A673 (cell line): ENCODE data around the gene RFC2. TPM values are rescaled to one million over a fixed set of nuclear protein-coding genes. Genes with fewer than 3 reads are reported as not detected.
"Not testable (repeated sequence)": the region's sequence is repeated elsewhere in the genome, so short reads cannot be mapped to it uniquely, and the experiment has no call there.

Source experiments
- BruUV-seq: library from RNA; stranded (reverse); fragments of 400-500 nt; replicated peaks from 2 replicates; lab custom pipeline; 2021; lab: Mats Ljungman, UMichigan
- CTCF ChIA-PET: fragments of 300-600 bp; sonication (Branson Sonifier 250); formaldehyde crosslinking; loops from one replicate; lab custom pipeline; 2022; ENCODE audit warnings: antibody characterized with exemption; lab: Charles Lee
- POLR2A ChIA-PET: fragments of 300-600 bp; sonication (Branson Sonifier 250); formaldehyde crosslinking; loops from one replicate; lab custom pipeline; 2022; ENCODE audit warnings: antibody characterized with exemption; ENCODE audit not compliant: low non-redundant PET; lab: Charles Lee
- DNase-seq: peaks from one replicate; pipeline ENCODE4 v3.0.0-alpha.2; 2015; ENCODE audit warnings: low spot score
- H3K27ac ChIP-seq: fragments of 200-600 bp; sonication (generic); 2 replicates; pipeline ENCODE4 v1.5.1; 2016; ENCODE audit warnings: mixed run types, low read depth, mild to moderate bottlenecking, mixed read lengths, antibody characterized with exemption, low read length; ENCODE audit not compliant: poor library complexity, severe bottlenecking
- H3K27me3 ChIP-seq: fragments of 200-600 bp; sonication (generic); replicated peaks from 2 replicates; pipeline ENCODE4 v1.6.1; 2017; ENCODE audit warnings: mixed run types, low read depth, mild to moderate bottlenecking, mixed read lengths, antibody characterized with exemption, low read length; ENCODE audit not compliant: insufficient read depth, poor library complexity
- H3K36me3 ChIP-seq: fragments of 200-600 bp; sonication (generic); 2 replicates; pipeline ENCODE4 v1.6.1; 2016; ENCODE audit warnings: mixed run types, mild to moderate bottlenecking, mixed read lengths, antibody characterized with exemption, low read length; ENCODE audit not compliant: insufficient read depth, poor library complexity, severe bottlenecking
- H3K4me1 ChIP-seq: fragments of 200-600 bp; sonication (generic); 2 replicates; pipeline ENCODE4 v1.6.1; 2017; ENCODE audit warnings: mixed run types, mild to moderate bottlenecking, mixed read lengths, antibody characterized with exemption, low read length; ENCODE audit not compliant: insufficient read depth, poor library complexity, severe bottlenecking
- H3K4me3 ChIP-seq: fragments of 200-600 bp; sonication (generic); 2 replicates; pipeline ENCODE4 v1.5.1; 2016; ENCODE audit warnings: low read depth, mixed run types, mild to moderate bottlenecking, mixed read lengths, low read length; ENCODE audit not compliant: poor library complexity, severe bottlenecking
- H3K9me3 ChIP-seq: fragments of 200-600 bp; sonication (generic); 2 replicates; pipeline ENCODE4 v1.6.1; 2016; ENCODE audit warnings: mixed run types, low read depth, mild to moderate bottlenecking, mixed read lengths, antibody characterized with exemption, low read length; ENCODE audit not compliant: poor library complexity, severe bottlenecking
- EZH2 ChIP-seq: fragments of 200-600 bp; sonication (generic); IDR thresholded peaks from 2 replicates; pipeline ENCODE4 v1.6.1; 2017; ENCODE audit warnings: borderline replicate concordance, low read depth, mild to moderate bottlenecking, mixed read lengths, antibody characterized with exemption, low read length; ENCODE audit not compliant: poor library complexity, severe bottlenecking
- intact Hi-C: fragments of 100-400 bp; cut with micrococcal nuclease; formaldehyde crosslinking; loops from one replicate; pipeline ENCODE4 v1.10.0; 2022; ENCODE audit not compliant: unreplicated experiment
- total RNA-seq: library from RNA; stranded (reverse); gene quantifications from 2 replicates; pipeline ENCODE4 v1.2.3, GENCODE V29; 2021
- TF ChIP-seq, protein P1 (sequence below): fragments of 300-800, 200-600 bp; sonication (generic); conservative IDR thresholded peaks from 2 replicates; pipeline ENCODE4 v1.5.1; 2017; ENCODE audit warnings: low read depth, mild to moderate bottlenecking, antibody characterized with exemption, low read length, moderate library complexity, mixed read lengths

Gene RFC2
- total RNA-seq, 1 experiment from 2014 or later = 125 TPM

- Histone ChIP-seq H3K27ac (no peak overlapping the region), H3K9me3 (no peaks in the 10 kb centered on the region), H3K27me3 (no peaks in the 10 kb centered on the region), H3K36me3 (peaks cover 5% of the 10 kb centered on the region), H3K4me3 (no peak overlapping the region), H3K4me1 (no peaks in the 10 kb centered on the region)
- intact Hi-C loops = no loop called here
- no peak for DNase-seq
- BruUV-seq = no TSS peak
- TF ChIP-seq, protein P1, sequence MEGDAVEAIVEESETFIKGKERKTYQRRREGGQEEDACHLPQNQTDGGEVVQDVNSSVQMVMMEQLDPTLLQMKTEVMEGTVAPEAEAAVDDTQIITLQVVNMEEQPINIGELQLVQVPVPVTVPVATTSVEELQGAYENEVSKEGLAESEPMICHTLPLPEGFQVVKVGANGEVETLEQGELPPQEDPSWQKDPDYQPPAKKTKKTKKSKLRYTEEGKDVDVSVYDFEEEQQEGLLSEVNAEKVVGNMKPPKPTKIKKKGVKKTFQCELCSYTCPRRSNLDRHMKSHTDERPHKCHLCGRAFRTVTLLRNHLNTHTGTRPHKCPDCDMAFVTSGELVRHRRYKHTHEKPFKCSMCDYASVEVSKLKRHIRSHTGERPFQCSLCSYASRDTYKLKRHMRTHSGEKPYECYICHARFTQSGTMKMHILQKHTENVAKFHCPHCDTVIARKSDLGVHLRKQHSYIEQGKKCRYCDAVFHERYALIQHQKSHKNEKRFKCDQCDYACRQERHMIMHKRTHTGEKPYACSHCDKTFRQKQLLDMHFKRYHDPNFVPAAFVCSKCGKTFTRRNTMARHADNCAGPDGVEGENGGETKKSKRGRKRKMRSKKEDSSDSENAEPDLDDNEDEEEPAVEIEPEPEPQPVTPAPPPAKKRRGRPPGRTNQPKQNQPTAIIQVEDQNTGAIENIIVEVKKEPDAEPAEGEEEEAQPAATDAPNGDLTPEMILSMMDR = no peak
- TF ChIP-seq EZH2 = no peak
- ChIA-PET CTCF (no interaction called here), POLR2A (no interaction called here)
These were observed 2.6 kb upstream of the RFC2 start for GRCh38 chr7:74256491-74257408.

GRCh38 chr7:74255461-74255860 lies 1.3 kb upstream of the RFC2 start:
- POLR2A ChIA-PET, CTCF ChIA-PET, intact Hi-C loops, H3K4me1 ChIP-seq, DNase-seq, H3K27me3 ChIP-seq, H3K9me3 ChIP-seq, BruUV-seq: not testable (repeated sequence)
- Histone ChIP-seq H3K36me3 (peaks cover 14% of the 10 kb centered on the region), H3K27ac (peak overlapping the region; percentile 98), H3K4me3 (peak overlapping the region; percentile 90)

- POLR2A ChIA-PET = no interaction called here
- Histone ChIP-seq H3K36me3 (peaks cover 20% of the 10 kb centered on the region), H3K27ac (peak overlapping the region; percentile 98), H3K9me3 (no peaks in the 10 kb centered on the region), H3K27me3 (no peaks in the 10 kb centered on the region), H3K4me1 (no peaks in the 10 kb centered on the region), H3K4me3 (peak overlapping the region; percentile 90)
- intact Hi-C loops = no loop called here
- CTCF ChIA-PET = no interaction called here
- TF ChIP-seq EZH2 = no peak
- TF ChIP-seq, protein P1 = no peak
- TSS peak; percentile 77 for BruUV-seq
- DNase-seq = no peak
These were observed 720 bp upstream of the RFC2 start for GRCh38 chr7:74254858-74255379.
